AG04450 (cell line): ENCODE measurements around the gene SEMA4D. TPM values are rescaled to one million over a fixed set of nuclear protein-coding genes. Genes with fewer than 3 reads are reported as not detected.

Experiments
- CTCF ChIA-PET: fragments of 300-600, 350-600 bp; formaldehyde crosslinking; extraction: SDS; loops from one replicate; lab custom pipeline; 2022; ENCODE audit warnings: antibody characterized with exemption, inconsistent platforms; lab: Charles Lee
- POLR2A ChIA-PET: fragments of 350-600 bp; formaldehyde crosslinking; extraction: SDS; loops from one replicate; lab custom pipeline; 2021; ENCODE audit warnings: antibody characterized with exemption, inconsistent platforms; lab: Yijun Ruan, JAX
- DNase-seq: peaks from one replicate; pipeline ENCODE4 v3.0.0-alpha.2; 2011; ENCODE audit warnings: low read depth, low spot score
- H3K27ac ChIP-seq: one replicate; pipeline ENCODE4 v1.5.1; 2012; ENCODE audit warnings: low read depth, low read length, control low read depth
- H3K27me3 ChIP-seq: one replicate; pipeline ENCODE4 v1.6.0; 2012; ENCODE audit warnings: low read length; ENCODE audit not compliant: control insufficient read depth, insufficient read depth
- H3K4me3 ChIP-seq: 2 replicates; pipeline ENCODE4 v1.5.1; 2011; ENCODE audit warnings: mild to moderate bottlenecking, low read depth, low read length, control low read depth
- H3K9me3 ChIP-seq: 2 replicates; pipeline ENCODE4 v1.5.1; 2012; ENCODE audit warnings: low read length; ENCODE audit not compliant: control insufficient read depth, insufficient read depth
- polyA plus RNA-seq: library from polyadenylated mRNA; depleted of rRNA; stranded (reverse); fragments of >200 nt; gene quantifications from 2 replicates; pipeline ENCODE4 v1.2.3, GENCODE V29; 2011
- TF ChIP-seq, protein P1 (sequence below): IDR thresholded peaks from 2 replicates; pipeline ENCODE4 v1.5.1; 2011; ENCODE audit warnings: low read depth, low read length, control low read depth, inconsistent platforms

SEMA4D gene
- polyA plus RNA-seq, 1 experiment = 2.8 TPM

DNA sequence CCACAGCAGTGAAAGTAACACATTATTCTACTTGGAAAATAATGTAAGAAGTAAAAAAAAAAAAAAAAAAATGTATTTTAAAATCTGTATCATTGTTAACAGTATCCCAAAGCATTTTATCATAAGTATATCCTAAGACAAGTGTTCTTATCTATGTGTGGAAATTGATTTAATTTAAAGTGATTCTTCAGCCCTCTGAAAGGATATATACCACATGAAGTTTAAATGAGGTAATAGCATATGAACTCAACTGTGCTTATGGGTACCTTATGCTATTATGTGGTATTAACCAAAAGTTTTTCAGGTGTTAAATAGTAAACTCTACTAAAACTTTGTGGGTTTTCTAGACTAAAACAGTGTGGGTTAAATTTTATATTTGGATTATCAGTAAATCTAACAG, 182.4 kb downstream of the SEMA4D start:
- Histone ChIP-seq H3K27ac (no peak overlapping the region), H3K9me3 (no peaks in the 10 kb centered on the region), H3K27me3 (no peaks in the 10 kb centered on the region), H3K4me3 (no peak overlapping the region)
- TF ChIP-seq, protein P1, sequence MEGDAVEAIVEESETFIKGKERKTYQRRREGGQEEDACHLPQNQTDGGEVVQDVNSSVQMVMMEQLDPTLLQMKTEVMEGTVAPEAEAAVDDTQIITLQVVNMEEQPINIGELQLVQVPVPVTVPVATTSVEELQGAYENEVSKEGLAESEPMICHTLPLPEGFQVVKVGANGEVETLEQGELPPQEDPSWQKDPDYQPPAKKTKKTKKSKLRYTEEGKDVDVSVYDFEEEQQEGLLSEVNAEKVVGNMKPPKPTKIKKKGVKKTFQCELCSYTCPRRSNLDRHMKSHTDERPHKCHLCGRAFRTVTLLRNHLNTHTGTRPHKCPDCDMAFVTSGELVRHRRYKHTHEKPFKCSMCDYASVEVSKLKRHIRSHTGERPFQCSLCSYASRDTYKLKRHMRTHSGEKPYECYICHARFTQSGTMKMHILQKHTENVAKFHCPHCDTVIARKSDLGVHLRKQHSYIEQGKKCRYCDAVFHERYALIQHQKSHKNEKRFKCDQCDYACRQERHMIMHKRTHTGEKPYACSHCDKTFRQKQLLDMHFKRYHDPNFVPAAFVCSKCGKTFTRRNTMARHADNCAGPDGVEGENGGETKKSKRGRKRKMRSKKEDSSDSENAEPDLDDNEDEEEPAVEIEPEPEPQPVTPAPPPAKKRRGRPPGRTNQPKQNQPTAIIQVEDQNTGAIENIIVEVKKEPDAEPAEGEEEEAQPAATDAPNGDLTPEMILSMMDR = no peak
- DNase-seq = no peak
- POLR2A ChIA-PET = no interaction called here
- CTCF ChIA-PET = no interaction called here

- Histone ChIP-seq H3K27me3 (no peaks in the 10 kb centered on the region), H3K4me3 (peak overlapping the region; percentile 8; the same call in 1 of the 2 replicates), H3K27ac (no peak overlapping the region), H3K9me3 (no peaks in the 10 kb centered on the region)
- TF ChIP-seq, protein P1 = no peak
- ChIA-PET CTCF (no interaction called here), POLR2A (no interaction called here)
- DNase-seq = no peak
Observed at GRCh38 chr9:89314955-89315354, 183.0 kb downstream of the SEMA4D start.

GRCh38 chr9:89313842-89314241, 184.1 kb downstream of the SEMA4D start:
- Histone ChIP-seq H3K27ac (no peak overlapping the region), H3K9me3 (no peaks in the 10 kb centered on the region), H3K4me3 (peak overlapping the region; percentile 82), H3K27me3 (no peaks in the 10 kb centered on the region)
- TF ChIP-seq, protein P1 = no peak
- no peak for DNase-seq
- ChIA-PET CTCF (interaction anchor here (1.1 to 2.9 kb wide), 2 partner anchors 235 to 263 kb away, joined by 3 to 9 read pairs; no protein-coding TSS in a partner anchor), POLR2A (interaction anchor here (0.6 kb wide), 2 partner anchors 134 to 159 kb away, joined by 3 to 5 read pairs; no protein-coding TSS in a partner anchor)

- POLR2A ChIA-PET = no interaction called here
- no peaks in the 10 kb centered on the region for H3K9me3 ChIP-seq
- H3K27ac ChIP-seq = no peak overlapping the region
- DNase-seq = no peak
- H3K27me3 ChIP-seq = no peaks in the 10 kb centered on the region
- TF ChIP-seq, protein P1 = no peak
- CTCF ChIA-PET = interaction anchor here (2.9 kb wide), 1 partner anchor 236 kb away, joined by 9 read pairs; no protein-coding TSS in a partner anchor
- peak overlapping the region; percentile 82 for H3K4me3 ChIP-seq
Observed at GRCh38 chr9:89312222-89312571, 185.7 kb downstream of the SEMA4D start.

GRCh38 chr9:89311346-89312221, 186.3 kb downstream of the SEMA4D start:
- Histone ChIP-seq H3K4me3 (peak overlapping the region; percentile 82), H3K27ac (no peak overlapping the region), H3K9me3 (no peaks in the 10 kb centered on the region), H3K27me3 (no peaks in the 10 kb centered on the region)
- no peak for DNase-seq
- TF ChIP-seq, protein P1 = no peak
- ChIA-PET CTCF (interaction anchor here (0.6 to 2.9 kb wide), 2 partner anchors 237 to 512 kb away, joined by 3 to 9 read pairs; no protein-coding TSS in a partner anchor), POLR2A (interaction anchor here (1.3 kb wide), 1 partner anchor 565 kb away, joined by 3 read pairs; no protein-coding TSS in a partner anchor)
